ENCODE measurements around the gene HAND2.

HAND2 gene

GRCh38 chr4:173492315-173492714 is 37.7 kb downstream of the HAND2 start:
- TF ChIP-seq CREB1 (IDR thresholded peaks at IDR 0.05; ENCODE audit: low read depth) (no peak), EP300 (IDR thresholded peaks at IDR 0.05; ENCODE audit: borderline replicate concordance) (no peak), YY1 (IDR thresholded peaks at IDR 0.05; ENCODE audit: low read depth) (no peak), FOXM1 (IDR thresholded peaks at IDR 0.05; ENCODE audit: borderline replicate concordance, low read depth) (no peak), EGR1 (IDR thresholded peaks at IDR 0.05) (no peak), RAD21 (IDR thresholded peaks at IDR 0.05; ENCODE audit: low read depth) (no peak), CEBPB (IDR thresholded peaks at IDR 0.05) (no peak), ZBTB7A (IDR thresholded peaks at IDR 0.05; ENCODE audit: low read depth) (no peak), TCF12 (IDR thresholded peaks at IDR 0.05; ENCODE audit: low read depth) (no peak), NFIC (IDR thresholded peaks at IDR 0.05) (no peak), TEAD4 (IDR thresholded peaks at IDR 0.05) (no peak), TAF1 (IDR thresholded peaks at IDR 0.05; ENCODE audit: low read depth) (no peak)
- TF ChIP-seq, protein P1, sequence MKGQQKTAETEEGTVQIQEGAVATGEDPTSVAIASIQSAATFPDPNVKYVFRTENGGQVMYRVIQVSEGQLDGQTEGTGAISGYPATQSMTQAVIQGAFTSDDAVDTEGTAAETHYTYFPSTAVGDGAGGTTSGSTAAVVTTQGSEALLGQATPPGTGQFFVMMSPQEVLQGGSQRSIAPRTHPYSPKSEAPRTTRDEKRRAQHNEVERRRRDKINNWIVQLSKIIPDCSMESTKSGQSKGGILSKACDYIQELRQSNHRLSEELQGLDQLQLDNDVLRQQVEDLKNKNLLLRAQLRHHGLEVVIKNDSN (IDR thresholded peaks at IDR 0.05): no peak
- TF ChIP-seq, protein P2, sequence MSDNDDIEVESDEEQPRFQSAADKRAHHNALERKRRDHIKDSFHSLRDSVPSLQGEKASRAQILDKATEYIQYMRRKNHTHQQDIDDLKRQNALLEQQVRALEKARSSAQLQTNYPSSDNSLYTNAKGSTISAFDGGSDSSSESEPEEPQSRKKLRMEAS (IDR thresholded peaks at IDR 0.05): no peak
- TF ChIP-seq, protein P3, sequence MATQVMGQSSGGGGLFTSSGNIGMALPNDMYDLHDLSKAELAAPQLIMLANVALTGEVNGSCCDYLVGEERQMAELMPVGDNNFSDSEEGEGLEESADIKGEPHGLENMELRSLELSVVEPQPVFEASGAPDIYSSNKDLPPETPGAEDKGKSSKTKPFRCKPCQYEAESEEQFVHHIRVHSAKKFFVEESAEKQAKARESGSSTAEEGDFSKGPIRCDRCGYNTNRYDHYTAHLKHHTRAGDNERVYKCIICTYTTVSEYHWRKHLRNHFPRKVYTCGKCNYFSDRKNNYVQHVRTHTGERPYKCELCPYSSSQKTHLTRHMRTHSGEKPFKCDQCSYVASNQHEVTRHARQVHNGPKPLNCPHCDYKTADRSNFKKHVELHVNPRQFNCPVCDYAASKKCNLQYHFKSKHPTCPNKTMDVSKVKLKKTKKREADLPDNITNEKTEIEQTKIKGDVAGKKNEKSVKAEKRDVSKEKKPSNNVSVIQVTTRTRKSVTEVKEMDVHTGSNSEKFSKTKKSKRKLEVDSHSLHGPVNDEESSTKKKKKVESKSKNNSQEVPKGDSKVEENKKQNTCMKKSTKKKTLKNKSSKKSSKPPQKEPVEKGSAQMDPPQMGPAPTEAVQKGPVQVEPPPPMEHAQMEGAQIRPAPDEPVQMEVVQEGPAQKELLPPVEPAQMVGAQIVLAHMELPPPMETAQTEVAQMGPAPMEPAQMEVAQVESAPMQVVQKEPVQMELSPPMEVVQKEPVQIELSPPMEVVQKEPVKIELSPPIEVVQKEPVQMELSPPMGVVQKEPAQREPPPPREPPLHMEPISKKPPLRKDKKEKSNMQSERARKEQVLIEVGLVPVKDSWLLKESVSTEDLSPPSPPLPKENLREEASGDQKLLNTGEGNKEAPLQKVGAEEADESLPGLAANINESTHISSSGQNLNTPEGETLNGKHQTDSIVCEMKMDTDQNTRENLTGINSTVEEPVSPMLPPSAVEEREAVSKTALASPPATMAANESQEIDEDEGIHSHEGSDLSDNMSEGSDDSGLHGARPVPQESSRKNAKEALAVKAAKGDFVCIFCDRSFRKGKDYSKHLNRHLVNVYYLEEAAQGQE (IDR thresholded peaks at IDR 0.05; ENCODE audit: low read depth): no peak

DNA sequence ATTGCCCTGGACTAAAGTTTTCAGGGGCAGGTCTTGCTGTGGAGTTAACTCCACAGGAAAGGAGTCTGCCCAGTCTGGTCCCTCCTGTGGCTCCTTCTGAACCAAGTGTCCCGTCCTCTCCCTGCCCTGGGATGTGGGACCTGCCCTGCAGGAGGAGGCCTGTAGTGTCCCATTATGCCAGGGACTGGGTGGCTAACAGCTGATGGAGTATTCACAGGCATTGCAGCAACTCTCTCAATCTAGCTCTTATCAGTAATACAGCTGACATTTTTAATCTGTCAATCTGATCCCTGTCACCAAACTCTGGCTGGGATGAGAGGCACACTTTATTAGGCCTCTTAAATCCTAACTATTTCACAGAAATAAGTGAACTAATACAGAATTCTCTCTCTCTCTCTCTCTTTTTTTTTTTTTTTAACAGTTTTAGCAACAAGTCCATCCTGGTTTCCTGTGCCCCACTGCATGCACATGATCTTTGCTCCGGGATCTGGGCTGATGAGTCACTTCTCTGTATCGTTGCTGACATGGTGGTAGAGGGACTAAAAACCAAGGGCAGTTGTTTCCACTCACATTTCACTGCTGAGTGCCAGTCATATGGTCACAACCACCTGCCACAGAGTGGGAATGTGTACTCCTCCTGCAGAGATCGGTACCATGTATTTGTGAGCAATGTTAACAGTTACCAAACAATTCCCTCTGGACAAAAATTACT is 39.1 kb downstream of the HAND2 start:
- TF ChIP-seq TCF12 (IDR thresholded peaks at IDR 0.05; ENCODE audit: low read depth) (no peak), NFIC (IDR thresholded peaks at IDR 0.05) (no peak), CEBPB (IDR thresholded peaks at IDR 0.05) (no peak), TAF1 (IDR thresholded peaks at IDR 0.05; ENCODE audit: low read depth) (no peak), EP300 (IDR thresholded peaks at IDR 0.05; ENCODE audit: borderline replicate concordance) (no peak), ZBTB7A (IDR thresholded peaks at IDR 0.05; ENCODE audit: low read depth) (no peak), YY1 (IDR thresholded peaks at IDR 0.05; ENCODE audit: low read depth) (no peak)
- TF ChIP-seq, protein P3 (IDR thresholded peaks at IDR 0.05; ENCODE audit: low read depth): no peak
- TF ChIP-seq, protein P1 (IDR thresholded peaks at IDR 0.05): no peak

DNA sequence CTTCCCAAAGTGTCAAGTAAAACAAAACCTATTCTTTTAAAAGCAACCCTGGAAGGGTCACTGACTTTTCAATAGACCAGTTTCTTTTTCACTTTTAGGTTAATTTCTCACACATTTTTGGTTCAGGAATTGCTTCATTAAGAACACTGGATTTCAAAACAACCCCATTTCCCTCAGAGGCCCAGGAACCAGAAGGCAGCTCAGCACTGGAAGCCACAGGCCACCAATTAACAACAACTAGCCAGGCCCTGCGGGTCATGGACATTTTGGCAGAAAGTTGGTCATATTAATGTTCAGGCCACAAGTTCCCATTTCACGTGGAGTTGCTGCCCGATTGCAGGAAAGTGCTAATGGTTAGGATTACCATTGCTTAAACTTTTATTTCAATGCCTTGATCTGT is 39.8 kb downstream of the HAND2 start:
- no peak for TF ChIP-seq CEBPB (IDR thresholded peaks at IDR 0.05)
- TF ChIP-seq NFIC (IDR thresholded peaks at IDR 0.05): no peak

DNA sequence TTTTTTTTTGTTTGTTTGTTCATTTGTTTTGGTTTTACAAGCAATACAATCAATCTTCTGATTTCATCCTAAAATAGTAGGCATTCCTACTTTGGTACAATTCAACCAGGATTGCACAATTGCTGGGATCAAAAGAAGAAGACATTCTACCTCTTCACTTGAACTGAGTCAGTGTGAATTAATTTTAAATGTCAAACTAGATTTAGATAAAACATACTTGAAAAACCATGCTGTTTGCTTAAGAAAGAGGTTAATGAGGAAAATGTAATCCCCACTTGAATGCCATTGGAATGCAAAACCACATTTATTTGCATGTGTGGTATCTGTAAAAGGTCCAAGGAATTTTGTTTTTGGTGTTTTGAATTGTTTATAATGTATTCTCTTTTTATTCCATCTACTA is 40.5 kb downstream of the HAND2 start:
- TF ChIP-seq CEBPB (IDR thresholded peaks at IDR 0.05) (no peak), FOXM1 (IDR thresholded peaks at IDR 0.05; ENCODE audit: borderline replicate concordance, low read depth) (no peak)

GRCh38 chr4:173488656-173489055 is 41.4 kb downstream of the HAND2 start:
- TF ChIP-seq TAF1 (IDR thresholded peaks at IDR 0.05; ENCODE audit: low read depth) (no peak), RAD21 (IDR thresholded peaks at IDR 0.05; ENCODE audit: low read depth) (no peak), FOXM1 (IDR thresholded peaks at IDR 0.05; ENCODE audit: borderline replicate concordance, low read depth) (no peak)
- TF ChIP-seq, protein P3 (IDR thresholded peaks at IDR 0.05; ENCODE audit: low read depth): no peak; the same call in 1 of the 2 replicates

Measured in Ishikawa (cell line).